ENCODE results near the gene WDR86. TPM values are rescaled to one million over a fixed set of nuclear protein-coding genes. Genes with fewer than 3 reads are reported as not detected.

WDR86 gene
- total RNA-seq, 1 experiment from 2014 or later: 8.1 TPM

DNA sequence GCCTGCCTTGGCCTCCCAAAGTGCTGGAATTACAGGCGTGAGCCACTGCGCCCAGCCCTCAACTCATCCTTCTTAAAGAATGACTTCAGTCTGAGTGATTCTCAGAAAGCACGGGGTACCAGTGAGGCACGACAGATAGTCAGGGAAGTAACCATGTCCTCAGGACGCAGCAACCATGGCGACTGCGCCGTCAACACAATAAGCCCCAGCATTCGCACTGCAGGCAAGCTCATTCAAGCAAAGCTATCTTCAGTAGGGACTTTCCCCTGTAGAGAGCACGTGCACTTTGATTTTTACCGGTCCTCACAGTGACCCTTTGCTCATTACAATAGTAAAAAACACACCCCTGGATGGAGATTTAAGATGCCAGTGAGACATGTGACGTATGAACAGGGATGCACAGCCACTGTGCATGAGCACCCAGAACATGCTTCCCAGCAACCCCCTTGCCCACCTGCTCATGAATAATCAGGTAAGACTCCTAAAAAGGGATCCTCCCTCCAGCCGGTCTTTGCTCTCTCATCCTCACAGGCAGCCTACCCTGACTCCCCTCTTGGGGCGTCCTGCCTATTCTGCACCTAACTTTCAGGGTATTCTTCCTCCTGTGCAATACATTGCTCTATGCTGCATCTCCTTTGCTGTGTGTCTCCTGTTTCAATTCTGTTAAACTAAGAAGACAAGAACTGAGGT lies 9.1 kb downstream of the WDR86 start:
- H3K9ac ChIP-seq (ENCODE audit: extremely low read depth, insufficient read length, low read length): no peak overlapping the region
- no peak overlapping the region for H3K27ac Mint-ChIP-seq
- H3K23me2 ChIP-seq (ENCODE audit: insufficient read length, low read depth, low read length, poor library complexity, severe bottlenecking): no peaks in the 10 kb centered on the region
- H3T11ph ChIP-seq (ENCODE audit: low read length): no peak overlapping the region
- H3K36me3 Mint-ChIP-seq (ENCODE audit: insufficient read depth in 1 of 3, low read depth in 3 of 3): peaks cover 8 to 10% (median 9%) of the 10 kb centered on the region in 3 experiments
- TF ChIP-seq, protein P1, sequence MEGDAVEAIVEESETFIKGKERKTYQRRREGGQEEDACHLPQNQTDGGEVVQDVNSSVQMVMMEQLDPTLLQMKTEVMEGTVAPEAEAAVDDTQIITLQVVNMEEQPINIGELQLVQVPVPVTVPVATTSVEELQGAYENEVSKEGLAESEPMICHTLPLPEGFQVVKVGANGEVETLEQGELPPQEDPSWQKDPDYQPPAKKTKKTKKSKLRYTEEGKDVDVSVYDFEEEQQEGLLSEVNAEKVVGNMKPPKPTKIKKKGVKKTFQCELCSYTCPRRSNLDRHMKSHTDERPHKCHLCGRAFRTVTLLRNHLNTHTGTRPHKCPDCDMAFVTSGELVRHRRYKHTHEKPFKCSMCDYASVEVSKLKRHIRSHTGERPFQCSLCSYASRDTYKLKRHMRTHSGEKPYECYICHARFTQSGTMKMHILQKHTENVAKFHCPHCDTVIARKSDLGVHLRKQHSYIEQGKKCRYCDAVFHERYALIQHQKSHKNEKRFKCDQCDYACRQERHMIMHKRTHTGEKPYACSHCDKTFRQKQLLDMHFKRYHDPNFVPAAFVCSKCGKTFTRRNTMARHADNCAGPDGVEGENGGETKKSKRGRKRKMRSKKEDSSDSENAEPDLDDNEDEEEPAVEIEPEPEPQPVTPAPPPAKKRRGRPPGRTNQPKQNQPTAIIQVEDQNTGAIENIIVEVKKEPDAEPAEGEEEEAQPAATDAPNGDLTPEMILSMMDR (conservative IDR thresholded peaks at IDR 0.05): no peak
- no peak overlapping the region for H4K5ac ChIP-seq (ENCODE audit: insufficient read length, low read depth, low read length)
- no peaks in the 10 kb centered on the region; the same call in 1 of the 2 replicates for H3K4me1 ChIP-seq (ENCODE audit: insufficient read depth, low read length)
- H3K27me3 Mint-ChIP-seq (ENCODE audit: low read depth): no peaks in the 10 kb centered on the region; the same call in 1 of the 2 replicates
- no peak overlapping the region for H2BK15ac ChIP-seq (ENCODE audit: low read depth, low read length)
- no peak overlapping the region for H3K27ac ChIP-seq (ENCODE audit: insufficient read length, low read depth, low read length)
- H3K9me3 ChIP-seq (ENCODE audit: control insufficient read depth, low read depth, low read length): no peaks in the 10 kb centered on the region
- H2BK20ac ChIP-seq (ENCODE audit: low read depth, low read length, poor library complexity, severe bottlenecking): no peak overlapping the region
- H4K20me1 ChIP-seq (ENCODE audit: control insufficient read depth, insufficient read depth, insufficient read length): no peaks in the 10 kb centered on the region
- H2BK12ac ChIP-seq (ENCODE audit: insufficient read length, low read depth, low read length): no peak overlapping the region
- H3K4me1 Mint-ChIP-seq: peaks cover 16 to 32% of the 10 kb centered on the region in 2 experiments
- no peak overlapping the region for H3K18ac ChIP-seq (ENCODE audit: insufficient read length, low read depth, low read length)
- H2BK120ac ChIP-seq (ENCODE audit: low read depth, low read length, poor library complexity, severe bottlenecking): no peak overlapping the region
- H2AFZ ChIP-seq (ENCODE audit: low read length): no peak overlapping the region
- no peak overlapping the region for H3K23ac ChIP-seq (ENCODE audit: insufficient read length, low read depth, low read length)
- H4K8ac ChIP-seq (replicated peaks; ENCODE audit: insufficient read length, low read depth, low read length): no peak overlapping the region
- no peak overlapping the region for H3K4me2 ChIP-seq (ENCODE audit: insufficient read depth, insufficient read length, low read length)
- H3K4ac ChIP-seq (ENCODE audit: low read depth, low read length): no peak overlapping the region
- no peak overlapping the region for H3K4me3 Mint-ChIP-seq
- H2BK5ac ChIP-seq (ENCODE audit: insufficient read length, low read length): no peak overlapping the region
- no peak for DNase-seq
- H2AK5ac ChIP-seq (ENCODE audit: insufficient read length, low read length): no peak overlapping the region
- H3K27me3 ChIP-seq (ENCODE audit: insufficient read depth, low read length): no peaks in the 10 kb centered on the region; the same call in 1 of the 2 replicates
- no peak overlapping the region for H4K91ac ChIP-seq (ENCODE audit: insufficient read length, low read depth, low read length)
- H3K14ac ChIP-seq (ENCODE audit: insufficient read depth, low read length): no peak overlapping the region
- H3K9me3 Mint-ChIP-seq: no peaks in the 10 kb centered on the region
- no peaks in the 10 kb centered on the region for H3K79me2 ChIP-seq (ENCODE audit: insufficient read depth, low read length)
- H3K56ac ChIP-seq (ENCODE audit: insufficient read length, low read depth, low read length): no peak overlapping the region
- no CpG with 5 or more reads among the region's 14 CpGs for WGBS (ENCODE audit: extremely low coverage, insufficient read length, low lambda C conversion rate)
- H3K79me1 ChIP-seq (ENCODE audit: insufficient read depth, low read depth, low read length, poor library complexity, severe bottlenecking): no peaks in the 10 kb centered on the region
